GM21515 (cell line): ENCODE results near the gene SUCO.
A peak's percentile ranks its signal among the peaks of the same experiment; 100 is the strongest.

ENCODE experiments used
- ATAC-seq: cut with Tn5 transposase; IDR thresholded peaks from one replicate; pipeline ENCODE4 v1.9.1; 2021; ENCODE audit not compliant: unreplicated experiment

The SUCO gene

DNA sequence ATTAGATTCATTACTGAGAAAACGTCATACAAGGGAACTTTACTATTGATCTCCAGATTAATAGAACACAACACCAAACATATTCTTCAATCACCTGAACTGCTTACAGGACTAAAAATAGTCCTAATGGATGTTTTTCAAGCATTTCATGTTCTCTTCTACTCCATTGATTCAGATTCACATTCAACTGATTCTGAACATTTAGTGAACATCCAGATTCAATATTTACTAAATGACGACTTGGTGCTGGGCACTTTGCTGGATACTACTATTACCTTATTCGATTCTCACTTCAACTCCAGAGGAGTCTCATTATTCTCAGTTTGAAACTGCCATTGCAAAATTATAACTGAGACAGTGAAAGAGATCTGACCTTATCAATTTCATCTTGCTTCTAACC is 18.8 kb upstream of the SUCO start:
- ATAC-seq: no peak

- ATAC-seq: no peak
Measured at GRCh38 chr1:172515436-172515835, 17.5 kb upstream of the SUCO start.

DNA sequence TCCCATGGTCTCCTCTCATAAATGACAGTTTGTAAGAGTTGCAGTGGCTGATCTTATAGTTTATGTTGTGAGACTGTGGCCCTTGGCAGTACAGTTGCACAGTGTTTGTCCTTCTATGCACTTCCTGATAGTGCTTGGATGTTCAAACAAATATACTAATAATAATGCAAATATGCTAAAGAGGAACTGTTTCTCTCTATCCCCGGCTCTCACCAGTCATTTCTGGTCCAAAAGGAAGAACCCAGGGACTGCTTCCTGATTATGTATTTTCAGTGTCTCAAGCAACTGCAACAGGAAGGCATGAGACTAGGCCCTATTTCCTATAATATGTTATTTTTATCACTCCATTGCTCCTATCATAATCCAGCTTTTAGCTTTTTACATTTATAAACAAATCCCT is 17.0 kb upstream of the SUCO start:
- ATAC-seq: no peak

DNA sequence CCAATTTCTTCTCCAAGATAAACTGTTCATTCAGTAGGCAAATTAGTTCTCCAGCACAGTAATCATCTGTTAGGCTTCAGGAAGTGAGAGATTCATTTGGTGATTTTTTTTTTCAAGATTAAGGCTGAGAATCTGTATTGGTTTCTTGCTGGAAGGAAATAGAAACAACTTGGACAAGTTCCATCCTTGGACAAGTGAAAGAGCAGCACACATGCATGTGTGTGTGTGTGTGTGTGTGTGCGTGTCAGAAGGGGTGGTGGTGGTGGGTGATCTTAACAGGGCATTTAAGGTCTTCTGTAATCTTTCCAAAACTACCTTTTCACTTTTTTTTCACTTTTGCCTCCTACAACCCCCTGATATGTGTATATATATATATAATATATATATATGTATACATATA is 15.9 kb upstream of the SUCO start:
- no peak for ATAC-seq

GRCh38 chr1:172517545-172517944 is 15.4 kb upstream of the SUCO start:
- no peak for ATAC-seq

DNA sequence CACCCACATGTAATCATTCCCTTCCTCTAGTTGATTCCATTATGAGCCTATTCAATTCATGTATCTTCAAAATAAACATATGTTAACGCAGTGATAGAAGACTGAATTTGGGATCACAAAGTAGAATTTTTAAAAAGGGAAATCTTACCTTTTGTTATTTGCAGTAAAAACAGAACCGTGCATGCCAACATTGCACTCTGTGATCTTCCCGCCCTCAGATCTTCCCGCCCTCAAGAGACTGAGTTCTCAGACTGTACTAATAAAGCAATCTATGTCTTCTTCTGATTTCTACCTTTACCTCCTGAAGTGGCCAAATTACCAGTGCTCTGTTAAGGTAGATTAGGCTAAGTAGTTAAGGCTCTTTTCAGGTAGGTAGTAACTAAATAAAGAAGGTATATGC is 3.6 kb upstream of the SUCO start:
- no peak for ATAC-seq

- no peak for ATAC-seq
Measured at GRCh38 chr1:172530000-172530399, 3.0 kb upstream of the SUCO start.

GRCh38 chr1:172531412-172532182 is 1.4 kb upstream of the SUCO start:
- no peak for ATAC-seq

DNA sequence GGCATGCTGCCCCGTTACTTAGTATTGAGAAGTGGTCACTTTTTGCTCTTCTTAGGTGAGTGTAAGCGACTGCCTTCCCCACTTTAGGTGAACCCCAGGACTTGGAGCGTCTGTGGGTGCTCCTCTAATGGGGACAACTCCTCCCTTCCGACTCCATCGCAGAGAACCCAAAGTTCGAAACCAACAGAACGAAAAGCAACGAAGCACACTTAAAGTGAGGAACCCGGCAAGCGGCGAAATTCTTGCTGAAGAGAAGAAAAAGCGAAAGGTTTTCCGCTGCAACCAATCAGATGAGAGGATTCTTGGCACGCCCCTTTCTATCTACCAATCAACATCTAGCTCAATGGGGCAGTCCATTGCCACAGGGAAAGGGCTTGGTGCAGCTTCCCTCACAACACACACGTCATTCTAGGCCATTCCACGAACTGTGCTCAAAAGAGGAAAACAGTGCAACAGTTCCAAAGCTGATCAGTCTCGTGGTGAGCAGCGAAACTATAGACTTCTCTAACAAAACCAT is 709 bp upstream of the SUCO start:
- ATAC-seq: peak; percentile 70

GRCh38 chr1:172533513-172534151 is 682 bp downstream of the SUCO start:
- ATAC-seq: peak; percentile 24

DNA sequence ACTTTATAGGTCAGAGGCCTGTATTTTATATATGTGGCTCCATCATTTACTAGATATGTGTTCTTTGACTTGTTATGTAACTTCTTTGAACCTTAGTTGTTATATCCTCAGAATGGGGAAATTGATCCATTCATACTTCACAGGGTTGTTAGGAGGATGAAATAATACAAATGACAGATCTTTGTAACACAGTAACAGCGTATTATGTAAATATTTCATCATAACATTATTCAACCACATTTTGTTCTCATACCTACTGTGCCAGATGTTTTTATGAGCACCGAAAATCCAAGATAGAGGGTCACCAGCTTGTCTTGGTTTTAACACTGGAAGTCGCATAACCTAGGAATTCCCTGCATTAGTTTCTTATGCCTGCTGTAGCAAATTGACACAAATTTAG is 3.3 kb downstream of the SUCO start:
- ATAC-seq: no peak

DNA sequence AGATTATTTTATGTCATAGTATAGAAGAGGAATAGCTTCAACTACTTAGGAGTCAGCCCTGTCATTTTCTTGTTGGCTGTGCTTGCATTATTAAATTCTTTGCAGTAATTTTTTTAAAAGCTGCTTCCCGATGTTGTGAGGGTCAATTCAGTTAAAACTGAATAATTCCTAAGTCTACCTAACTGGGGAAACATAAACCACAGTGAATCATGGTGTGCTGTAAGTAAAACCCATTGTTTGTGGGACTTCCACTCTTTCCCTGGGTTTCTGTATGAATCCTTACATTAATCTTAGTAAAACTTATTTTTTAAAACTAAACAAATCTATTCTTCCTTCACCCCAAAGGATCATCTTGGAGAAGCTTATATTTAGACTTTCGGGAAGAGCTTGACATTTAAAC is 4.4 kb downstream of the SUCO start:
- no peak for ATAC-seq

GRCh38 chr1:172537827-172538391 is 5.0 kb downstream of the SUCO start:
- no peak for ATAC-seq

- ATAC-seq: no peak
Measured at GRCh38 chr1:172540635-172541034, 7.7 kb downstream of the SUCO start.

DNA sequence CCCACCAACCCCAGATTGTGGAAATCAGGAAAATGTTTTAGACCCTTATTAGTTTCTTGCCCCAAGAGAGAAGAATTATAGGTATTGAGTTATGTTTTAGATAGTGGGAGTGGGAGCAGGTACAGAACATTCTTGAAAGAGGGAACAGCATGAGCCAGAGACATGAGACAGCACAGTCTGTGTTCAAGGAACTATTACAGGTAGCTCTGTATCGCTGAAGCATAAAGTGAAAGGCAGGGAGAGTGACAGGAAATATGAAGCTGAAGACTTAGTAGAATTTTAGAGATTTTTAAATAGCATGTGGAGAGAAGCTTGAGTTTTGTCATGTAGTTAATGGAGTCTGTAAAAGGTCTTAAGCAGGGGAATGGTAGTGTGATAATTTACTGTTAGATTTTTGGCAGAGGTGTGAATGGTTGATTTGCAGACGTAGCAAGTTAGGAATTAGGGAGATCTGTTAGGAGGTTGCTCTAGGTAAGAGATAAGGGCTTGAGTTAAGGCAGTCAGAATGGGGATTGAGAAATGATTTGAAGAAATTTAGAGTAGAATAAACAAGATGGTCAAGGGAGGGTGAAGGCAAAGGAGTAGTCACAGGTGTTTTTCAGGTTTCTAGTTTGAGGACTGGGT is 11.6 kb downstream of the SUCO start:
- ATAC-seq: no peak

GRCh38 chr1:172545396-172546004 is 12.6 kb downstream of the SUCO start:
- ATAC-seq: peak; percentile 87

DNA sequence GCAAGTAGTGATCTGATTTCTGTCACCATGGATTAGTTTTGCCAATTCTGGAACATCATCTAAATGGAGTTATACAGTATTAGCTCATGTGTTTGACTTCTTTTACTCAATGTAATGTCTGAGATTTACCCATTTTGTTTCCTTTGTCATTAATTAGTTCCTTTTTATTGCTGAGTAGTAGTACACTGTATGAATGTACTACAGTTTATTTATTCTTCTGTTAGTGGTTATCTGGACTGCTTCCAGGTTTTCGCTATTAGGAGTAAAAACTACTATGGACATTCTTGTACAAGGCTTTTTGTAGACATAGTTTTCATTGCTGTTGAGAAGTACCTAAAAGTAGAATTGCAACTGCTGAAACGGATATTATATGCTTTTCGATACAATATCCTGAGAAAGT is 14.1 kb downstream of the SUCO start:
- no peak for ATAC-seq

DNA sequence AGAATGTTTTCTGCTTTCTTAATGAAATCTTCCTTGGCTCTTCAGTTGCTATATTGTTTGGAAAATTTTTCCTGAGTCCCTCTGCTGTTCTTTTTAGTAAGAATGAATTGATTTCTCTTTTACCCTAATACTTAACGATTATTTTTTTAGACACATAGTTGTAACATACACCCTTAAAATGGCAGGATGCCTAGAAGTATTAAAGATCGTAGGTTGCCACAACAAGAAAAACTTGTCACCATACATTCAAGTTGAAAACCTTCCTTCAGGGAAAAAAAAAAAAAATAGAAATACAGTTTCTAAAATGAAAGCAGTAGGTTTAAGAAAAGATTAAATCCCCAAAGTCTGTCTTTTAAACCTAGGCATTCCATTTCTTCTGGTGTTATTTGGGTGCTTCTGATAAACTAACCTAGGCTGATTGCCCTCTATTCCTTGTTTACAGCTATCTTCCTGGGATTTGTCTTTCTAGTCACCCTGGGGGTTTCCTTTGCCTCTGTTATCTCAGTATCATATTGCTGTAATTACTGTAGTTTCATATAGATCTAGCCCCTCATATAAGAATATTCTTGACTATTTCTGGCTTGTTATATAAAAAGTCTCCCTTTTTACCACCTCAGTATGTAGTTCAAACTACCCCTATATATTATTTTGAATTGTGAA is 16.8 kb downstream of the SUCO start:
- no peak for ATAC-seq

- ATAC-seq: no peak
Measured at GRCh38 chr1:172551279-172551678, 18.3 kb downstream of the SUCO start.

GRCh38 chr1:172554915-172555314 is 22.0 kb downstream of the SUCO start:
- no peak for ATAC-seq

DNA sequence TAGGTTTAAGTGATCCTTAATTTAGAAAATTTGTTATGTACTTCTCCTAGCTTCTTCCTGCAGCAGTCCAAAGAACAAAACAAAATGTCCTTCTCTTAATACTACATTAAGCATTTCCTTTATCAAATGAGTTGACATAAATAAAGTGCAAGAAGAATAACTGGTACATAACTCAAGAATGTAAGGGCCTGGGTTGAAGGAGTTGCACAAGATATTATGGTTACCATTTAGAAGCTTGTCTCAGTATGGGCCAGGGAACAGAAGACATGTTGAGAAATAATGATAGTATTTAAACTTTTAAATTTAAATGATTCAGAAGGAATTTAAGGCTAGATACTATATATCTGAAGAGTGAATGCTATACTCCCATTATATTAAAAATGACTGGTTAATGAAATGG is 23.5 kb downstream of the SUCO start:
- no peak for ATAC-seq
